OCI-LY3 (cell line): ENCODE results near the gene PLA2G6.

Source experiments
- H2AFZ ChIP-seq: fragments of 200-600, 300-600 bp; shearing (Covaris generic); 2 replicates; pipeline ENCODE4 v1.6.0; 2014; ENCODE audit warnings: antibody characterized with exemption, low read depth, low read length
- H3K27ac ChIP-seq: fragments of 200-600, 300-600 bp; sonication (generic); 2 replicates; pipeline ENCODE4 v1.5.1; 2014; ENCODE audit warnings: mild to moderate bottlenecking, low read length, moderate library complexity, mixed read lengths
- H3K27me3 ChIP-seq: fragments of 200-600, 300-600 bp; sonication (generic); 2 replicates; pipeline ENCODE4 v1.6.1; 2014; ENCODE audit warnings: low read depth, low read length, mixed read lengths
- H3K36me3 ChIP-seq: fragments of 200-600, 300-600 bp; sonication (generic); replicated peaks from 2 replicates; pipeline ENCODE3; 2014; ENCODE audit warnings: low read depth, low read length, mixed read lengths
- H3K4me1 ChIP-seq: fragments of 300-600, 200-600 bp; sonication (generic); 2 replicates; pipeline ENCODE4 v1.6.1; 2014; ENCODE audit warnings: low read length, mixed read lengths
- H3K4me2 ChIP-seq: fragments of 200-600, 300-600 bp; sonication (generic); 2 replicates; pipeline ENCODE4 v1.6.1; 2014; ENCODE audit warnings: low read length, mixed read lengths
- H3K4me3 ChIP-seq: fragments of 300-600, 200-600 bp; sonication (generic); 2 replicates; pipeline ENCODE4 v1.5.1; 2014; ENCODE audit warnings: antibody characterized with exemption, mild to moderate bottlenecking, low read length, moderate library complexity
- H3K79me2 ChIP-seq: fragments of 300-600, 200-600 bp; shearing (Covaris generic); 2 replicates; pipeline ENCODE4 v1.6.1; 2014; ENCODE audit warnings: mild to moderate bottlenecking, low read length, mixed read lengths
- H3K9ac ChIP-seq: fragments of 300-600, 200-600 bp; shearing (Covaris generic); 2 replicates; pipeline ENCODE4 v1.6.0; 2014; ENCODE audit warnings: mild to moderate bottlenecking, low read length, moderate library complexity
- H3K9me3 ChIP-seq: fragments of 200-600, 300-600 bp; shearing (Covaris generic); 2 replicates; pipeline ENCODE4 v1.6.1; 2014; ENCODE audit warnings: low read length, mixed read lengths; ENCODE audit not compliant: insufficient read depth
- H4K20me1 ChIP-seq: fragments of 200-600, 300-600 bp; sonication (generic); 2 replicates; pipeline ENCODE4 v1.6.1; 2016; ENCODE audit warnings: low read length, mixed read lengths; ENCODE audit not compliant: insufficient read depth
- CTCF ChIP-seq: fragments of 200-600, 300-600 bp; sonication (generic); IDR thresholded peaks from 2 replicates; pipeline ENCODE4 v1.5.1; 2014; ENCODE audit warnings: antibody characterized with exemption, low read length, low read depth
- EZH2phosphoT487 ChIP-seq: fragments of 200-600 bp; shearing (Covaris generic); IDR thresholded peaks from 2 replicates; pipeline ENCODE4 v1.6.1; 2018; ENCODE audit warnings: antibody characterized with exemption, mixed run types, low read depth

The PLA2G6 gene

DNA sequence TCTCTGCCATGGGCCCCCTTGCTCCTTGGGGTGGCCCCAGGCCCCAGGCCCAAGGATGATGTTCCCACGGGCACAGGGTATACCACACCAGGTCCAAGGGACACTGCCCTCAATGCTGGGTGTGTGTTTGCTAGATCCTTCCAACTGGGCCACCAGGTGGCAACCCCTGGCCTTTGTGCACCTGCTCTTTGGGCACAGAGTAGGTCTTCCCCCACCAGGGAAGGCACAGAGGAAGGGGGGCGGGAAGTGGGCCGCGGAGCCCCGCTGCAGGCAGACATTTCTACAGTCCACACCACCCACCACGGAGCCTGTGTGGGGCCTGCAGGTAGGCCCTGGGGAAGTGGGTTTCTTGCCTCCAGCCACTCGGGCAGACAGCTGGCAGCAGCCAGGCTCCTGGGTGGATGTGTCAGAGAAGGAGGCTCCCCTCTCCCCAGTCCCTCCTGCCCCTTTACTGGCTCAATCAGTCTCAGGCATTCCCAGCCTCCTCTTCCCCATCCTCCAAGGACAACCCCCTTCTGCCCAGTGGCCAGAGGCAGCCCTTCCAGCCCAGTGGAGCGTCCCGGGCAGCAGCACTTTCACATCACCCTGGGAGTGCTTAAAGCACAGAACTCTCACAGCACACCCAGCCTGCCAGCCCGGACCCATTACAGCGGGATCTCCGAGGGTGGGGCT, 41.8 kb upstream of the PLA2G6 start:
- Histone ChIP-seq H4K20me1 (peaks cover 8% of the 10 kb centered on the region; the same call in 1 of the 2 replicates), H3K36me3 (peaks cover 58% of the 10 kb centered on the region), H3K4me1 (peaks cover 9% of the 10 kb centered on the region), H3K9me3 (no peaks in the 10 kb centered on the region), H3K27ac (no peak overlapping the region), H3K9ac (no peak overlapping the region), H3K79me2 (no peaks in the 10 kb centered on the region), H3K4me2 (no peak overlapping the region), H2AFZ (no peak overlapping the region), H3K4me3 (no peak overlapping the region), H3K27me3 (no peaks in the 10 kb centered on the region)
- peak; percentile 24; the same call in 1 of the 2 replicates for TF ChIP-seq CTCF
- TF ChIP-seq EZH2phosphoT487 = no peak

- no peak overlapping the region for H3K27ac ChIP-seq
- H2AFZ ChIP-seq = no peak overlapping the region
- H3K4me1 ChIP-seq = peaks cover 16% of the 10 kb centered on the region
- no peak for TF ChIP-seq CTCF
- TF ChIP-seq EZH2phosphoT487 = no peak
- H4K20me1 ChIP-seq = peaks cover 8% of the 10 kb centered on the region; the same call in 1 of the 2 replicates
- H3K79me2 ChIP-seq = no peaks in the 10 kb centered on the region
- H3K27me3 ChIP-seq = no peaks in the 10 kb centered on the region
- H3K36me3 ChIP-seq = peaks cover 51% of the 10 kb centered on the region
- no peak overlapping the region for H3K4me2 ChIP-seq
- no peak overlapping the region for H3K9ac ChIP-seq
- no peak overlapping the region for H3K4me3 ChIP-seq
- H3K9me3 ChIP-seq = no peaks in the 10 kb centered on the region
These were observed 41.1 kb upstream of the PLA2G6 start for GRCh38 chr22:38222797-38223119.

- no peak overlapping the region for H3K9ac ChIP-seq
- peaks cover 45% of the 10 kb centered on the region for H3K36me3 ChIP-seq
- H3K4me2 ChIP-seq = no peak overlapping the region
These were observed 40.5 kb upstream of the PLA2G6 start for GRCh38 chr22:38221908-38222796.

More at GRCh38 chr22:38221908-38222796, 40.5 kb upstream of the PLA2G6 start:
- Histone ChIP-seq H3K4me3 (no peak overlapping the region), H3K27ac (no peak overlapping the region), H3K27me3 (no peaks in the 10 kb centered on the region), H3K4me1 (peaks cover 17% of the 10 kb centered on the region), H3K79me2 (no peaks in the 10 kb centered on the region), H3K9me3 (no peaks in the 10 kb centered on the region), H2AFZ (no peak overlapping the region), H4K20me1 (peaks cover 8% of the 10 kb centered on the region; the same call in 1 of the 2 replicates)
- TF ChIP-seq CTCF (no peak), EZH2phosphoT487 (no peak)
